Caco-2 (cell line): ENCODE results near the gene NOL6. TPM values are rescaled to one million over a fixed set of nuclear protein-coding genes. Genes with fewer than 3 reads are reported as not detected.

Experiments
- BruUV-seq: library from RNA; stranded (reverse); fragments of 400-500 nt; replicated peaks from 2 replicates; lab custom pipeline; 2021; lab: Mats Ljungman, UMichigan
- CTCF ChIA-PET: fragments of 300-600 bp; sonication (Branson Sonifier 250); formaldehyde crosslinking; loops from one replicate; lab custom pipeline; 2022; ENCODE audit warnings: antibody characterized with exemption; lab: Charles Lee
- POLR2A ChIA-PET: fragments of 300-600 bp; sonication (Branson Sonifier 250); formaldehyde crosslinking; loops from one replicate; lab custom pipeline; 2022; ENCODE audit warnings: antibody characterized with exemption; lab: Charles Lee
- DNase-seq, 2 experiments: peaks; one replicate each; pipeline versions ENCODE4 v3.0.0 to v3.0.0-alpha.2; 2020 to 2022
- H3K27me3 ChIP-seq: replicated peaks from 2 replicates; pipeline ENCODE4 v1.6.0; 2011; ENCODE audit warnings: low read length; ENCODE audit not compliant: control insufficient read depth, insufficient read depth
- H3K36me3 ChIP-seq: 2 replicates; pipeline ENCODE4 v1.5.1; 2011; ENCODE audit warnings: low read length; ENCODE audit not compliant: control insufficient read depth, insufficient read depth
- H3K4me1 ChIP-seq: fragments of 250-450 bp; sonication (Bioruptor Pico); 2 replicates; pipeline ENCODE4 v1.5.1; 2020; ENCODE audit warnings: mild to moderate bottlenecking
- H3K4me3 ChIP-seq: 2 replicates; pipeline ENCODE4 v1.5.1; 2011; ENCODE audit warnings: low read depth, mild to moderate bottlenecking, control low read depth, low read length
- H3K9me3 ChIP-seq: fragments of 250-450 bp; sonication (Bioruptor Pico); 2 replicates; pipeline ENCODE4 v1.5.1; 2020; ENCODE audit warnings: mild to moderate bottlenecking, moderate library complexity
- H3K27ac Mint-ChIP-seq: one replicate; pipeline ENCODE4 v1.8.0; 2022; ENCODE audit warnings: mixed read lengths; ENCODE audit not compliant: unreplicated experiment
- H3K27me3 Mint-ChIP-seq: one replicate; pipeline ENCODE4 v1.8.0; 2022; ENCODE audit warnings: mixed read lengths; ENCODE audit not compliant: insufficient read depth, unreplicated experiment
- H3K36me3 Mint-ChIP-seq: one replicate; pipeline ENCODE4 v1.8.0; 2022; ENCODE audit warnings: mild to moderate bottlenecking, mixed read lengths; ENCODE audit not compliant: insufficient read depth, unreplicated experiment
- H3K4me1 Mint-ChIP-seq: one replicate; pipeline ENCODE4 v1.8.0; 2022; ENCODE audit warnings: low read depth, mixed read lengths; ENCODE audit not compliant: unreplicated experiment
- H3K4me3 Mint-ChIP-seq: one replicate; pipeline ENCODE4 v1.8.0; 2022; ENCODE audit warnings: mild to moderate bottlenecking, moderate library complexity, mixed read lengths; ENCODE audit not compliant: unreplicated experiment
- H3K9me3 Mint-ChIP-seq: one replicate; pipeline ENCODE4 v1.8.0; 2022; ENCODE audit warnings: mixed read lengths; ENCODE audit not compliant: unreplicated experiment
- CTCF ChIP-seq, 2 experiments: fragments of 200-600 bp in 1 of 2; IDR thresholded peaks; 1 replicate in 1 of 2; 2 replicates in 1 of 2; pipeline versions ENCODE4 v1.5.1 to v1.8.0; 2011 to 2022; ENCODE audit warnings: antibody characterized with exemption in 1 of 2, control low read depth in 1 of 2, inconsistent platforms in 1 of 2, low read depth in 1 of 2, low read length in 1 of 2, mild to moderate bottlenecking in 1 of 2, moderate library complexity in 1 of 2; ENCODE audit not compliant: insufficient read depth in 1 of 2, severe bottlenecking in 1 of 2, unreplicated experiment in 1 of 2
- intact Hi-C: fragments of 100-400 bp; cut with micrococcal nuclease; formaldehyde crosslinking; loops from one replicate; pipeline ENCODE4 v1.10.0; 2022; ENCODE audit not compliant: unreplicated experiment
- total RNA-seq: library from RNA; stranded (reverse); gene quantifications from 2 replicates; pipeline ENCODE4 v1.2.3, GENCODE V29; 2022

NOL6 gene
- total RNA-seq, 1 experiment from 2014 or later: 47.2 TPM

DNA sequence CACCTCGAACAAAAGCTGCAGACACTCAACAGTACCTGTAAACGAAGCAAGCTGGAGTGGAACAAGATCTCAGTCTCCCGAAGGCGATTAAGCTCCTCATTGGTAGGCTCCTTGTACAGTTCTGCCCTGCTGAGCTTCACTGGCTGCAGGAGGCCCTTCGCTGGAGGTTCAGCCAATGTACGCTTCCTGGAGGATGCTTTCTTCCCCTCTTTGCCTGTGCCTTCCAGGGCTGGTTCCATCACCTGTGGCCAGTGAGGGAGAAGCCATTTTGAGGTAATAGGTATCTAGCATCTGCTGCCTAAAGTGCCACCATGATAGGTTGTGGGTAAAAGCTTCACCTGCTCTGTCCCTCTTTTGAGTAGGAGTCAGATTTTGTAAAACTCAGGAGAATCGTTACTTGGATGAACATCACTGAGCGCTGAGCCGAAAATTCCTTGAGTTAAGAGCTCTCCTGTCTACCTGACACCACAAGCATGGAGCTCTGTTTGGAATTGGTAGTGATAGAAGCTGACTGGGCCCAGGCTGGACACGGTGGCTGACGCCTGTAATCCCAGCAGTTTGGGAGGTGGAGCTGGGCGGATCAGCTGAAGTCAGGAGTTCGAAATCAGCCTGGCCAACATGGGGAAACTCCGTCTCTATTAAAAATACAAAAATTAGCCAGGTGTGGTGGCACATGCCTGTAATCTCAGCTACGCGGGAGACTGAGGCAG lies 1.4 kb downstream of the NOL6 start:
- TF ChIP-seq CTCF (IDR thresholded peaks at IDR 0.05; ENCODE audit: insufficient read depth in 1 of 2, low read depth in 1 of 2, low read length in 1 of 2, severe bottlenecking in 1 of 2, unreplicated experiment in 1 of 2): no peak
- peaks cover 49% of the 10 kb centered on the region for H3K36me3 Mint-ChIP-seq
- H3K9me3 Mint-ChIP-seq: no peaks in the 10 kb centered on the region
- no peaks in the 10 kb centered on the region for H3K36me3 ChIP-seq
- H3K4me3 ChIP-seq: peak overlapping the region; percentile 100
- POLR2A ChIA-PET: interaction anchor here (1.4 kb wide), 1 partner anchor 97 kb away, joined by 7 read pairs; no protein-coding TSS in a partner anchor
- intact Hi-C loops: loop anchor here (5.0 kb wide), 1 partner anchor 45 kb away; no protein-coding TSS in a partner anchor
- CTCF ChIA-PET: interaction anchor here (0.6 to 2.1 kb wide), 7 partner anchors 19 to 247 kb away, joined by 3 to 15 read pairs (median 6); no protein-coding TSS in a partner anchor
- H3K4me3 Mint-ChIP-seq: peak overlapping the region; percentile 91
- peaks cover 10% of the 10 kb centered on the region for H3K4me1 Mint-ChIP-seq
- H3K27me3 ChIP-seq: no peaks in the 10 kb centered on the region
- no TSS peak for BruUV-seq
- H3K27me3 Mint-ChIP-seq: no peaks in the 10 kb centered on the region
- H3K9me3 ChIP-seq: no peaks in the 10 kb centered on the region
- DNase-seq: no peak
- peaks cover 8% of the 10 kb centered on the region; the same call in 1 of the 2 replicates for H3K4me1 ChIP-seq
- no peak overlapping the region for H3K27ac Mint-ChIP-seq

DNA sequence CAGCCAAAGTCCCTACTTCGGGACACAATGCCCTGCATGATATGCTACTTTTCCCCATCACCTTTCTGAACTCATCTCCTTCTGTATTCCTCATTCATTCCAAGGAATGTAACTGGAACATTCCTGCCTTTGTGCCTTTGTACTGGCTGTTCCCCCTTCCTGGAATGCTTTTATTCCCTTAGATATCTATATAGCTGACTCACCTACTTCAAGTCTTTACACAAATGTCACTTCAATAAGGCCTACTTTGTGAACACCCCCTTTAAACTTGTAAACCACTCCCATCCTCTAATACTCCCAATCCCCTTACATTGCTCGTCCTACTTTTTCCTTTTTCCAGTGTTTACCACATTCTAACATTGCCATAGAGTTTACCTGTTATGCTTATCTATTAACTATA lies 2.4 kb downstream of the NOL6 start:
- no TSS peak for BruUV-seq
- peaks cover 50% of the 10 kb centered on the region for H3K36me3 Mint-ChIP-seq
- CTCF ChIA-PET: interaction anchor here (1.2 kb wide), 1 partner anchor 18 kb away, joined by 3 read pairs; no protein-coding TSS in a partner anchor
- no peaks in the 10 kb centered on the region for H3K27me3 Mint-ChIP-seq
- Histone ChIP-seq H3K9me3 (no peaks in the 10 kb centered on the region), H3K4me1 (peaks cover 8% of the 10 kb centered on the region; the same call in 1 of the 2 replicates), H3K4me3 (no peak overlapping the region), H3K27me3 (no peaks in the 10 kb centered on the region), H3K36me3 (peaks cover under 1% of the 10 kb centered on the region)
- H3K27ac Mint-ChIP-seq: no peak overlapping the region
- H3K4me3 Mint-ChIP-seq: no peak overlapping the region
- H3K4me1 Mint-ChIP-seq: peaks cover 10% of the 10 kb centered on the region
- intact Hi-C loops: loop anchor here (5.0 kb wide), 1 partner anchor 46 kb away; no protein-coding TSS in a partner anchor
- TF ChIP-seq CTCF (IDR thresholded peaks at IDR 0.05; ENCODE audit: insufficient read depth in 1 of 2, low read depth in 1 of 2, low read length in 1 of 2, severe bottlenecking in 1 of 2, unreplicated experiment in 1 of 2): no peak
- DNase-seq: no peak
- POLR2A ChIA-PET: no interaction called here
- no peaks in the 10 kb centered on the region for H3K9me3 Mint-ChIP-seq

DNA sequence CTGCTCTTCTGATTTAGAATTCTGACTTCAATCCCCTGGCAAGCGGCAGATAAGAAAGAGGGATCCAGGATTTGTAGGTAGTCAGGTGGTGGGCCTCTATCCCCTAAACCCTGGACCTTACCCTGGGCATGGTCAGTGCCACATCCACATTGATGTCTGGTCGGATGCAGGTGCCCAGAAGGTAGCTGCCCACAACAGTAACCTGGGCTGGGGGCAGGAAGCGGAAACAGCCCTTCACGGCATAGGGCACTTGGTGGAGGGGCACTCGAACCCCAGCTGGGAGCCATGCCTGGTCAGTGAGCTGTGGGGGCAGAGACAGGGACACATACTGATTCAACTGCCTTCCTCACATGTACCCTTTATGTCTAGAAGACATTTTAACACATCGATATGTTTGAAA lies 3.8 kb downstream of the NOL6 start:
- H3K4me1 Mint-ChIP-seq: peaks cover 10% of the 10 kb centered on the region
- H3K36me3 Mint-ChIP-seq: peaks cover 50% of the 10 kb centered on the region
- H3K4me3 ChIP-seq: no peak overlapping the region
- no peak for TF ChIP-seq CTCF (IDR thresholded peaks at IDR 0.05; ENCODE audit: insufficient read depth in 1 of 2, low read depth in 1 of 2, low read length in 1 of 2, severe bottlenecking in 1 of 2, unreplicated experiment in 1 of 2)
- H3K9me3 ChIP-seq: no peaks in the 10 kb centered on the region
- no peaks in the 10 kb centered on the region for H3K27me3 ChIP-seq
- no TSS peak for BruUV-seq
- DNase-seq: no peak
- H3K4me3 Mint-ChIP-seq: no peak overlapping the region
- H3K27ac Mint-ChIP-seq: no peak overlapping the region
- no peaks in the 10 kb centered on the region for H3K27me3 Mint-ChIP-seq
- intact Hi-C loops: loop anchor here (5.0 kb wide), 1 partner anchor 47 kb away; no protein-coding TSS in a partner anchor
- H3K4me1 ChIP-seq: peaks cover 8% of the 10 kb centered on the region; the same call in 1 of the 2 replicates
- POLR2A ChIA-PET: no interaction called here
- no peaks in the 10 kb centered on the region for H3K9me3 Mint-ChIP-seq
- CTCF ChIA-PET: interaction anchor here (0.7 kb wide), 1 partner anchor 89 kb away, joined by 3 read pairs; no protein-coding TSS in a partner anchor
- peaks cover 6% of the 10 kb centered on the region for H3K36me3 ChIP-seq
